Spinal cord (tissue), 10 donors: ENCODE results near the gene GLRA1. TPM values are rescaled to one million over a fixed set of nuclear protein-coding genes. Genes with fewer than 3 reads are reported as not detected.
A peak's percentile ranks its signal among the peaks of the same experiment; 100 is the strongest.

Experiments used
- DNase-seq, 6 donors: peaks; one replicate each; pipeline versions ENCODE4 v3.0.0 to v3.0.0-alpha.2; 2013 to 2015; ENCODE audit warnings: low spot score in 6 of 6, low read depth in 4 of 6
- H3K27ac ChIP-seq: one replicate; pipeline ENCODE4 v1.5.1; 2013; ENCODE audit warnings: low read depth, low read length, control low read depth
- H3K27me3 ChIP-seq: one replicate; pipeline ENCODE4 v1.6.1; 2013; ENCODE audit warnings: low read length; ENCODE audit not compliant: control insufficient read depth, insufficient read depth
- H3K36me3 ChIP-seq: one replicate; pipeline ENCODE4 v1.6.1; 2013; ENCODE audit warnings: low read length; ENCODE audit not compliant: control insufficient read depth, insufficient read depth
- H3K4me1 ChIP-seq: one replicate; pipeline ENCODE4 v1.6.1; 2013; ENCODE audit warnings: low read length; ENCODE audit not compliant: control insufficient read depth, insufficient read depth
- H3K4me3 ChIP-seq: one replicate; pipeline ENCODE4 v1.5.1; 2013; ENCODE audit warnings: low read depth, low read length, control low read depth
- H3K9me3 ChIP-seq: one replicate; pipeline ENCODE4 v1.6.1; 2013; ENCODE audit warnings: low read length; ENCODE audit not compliant: control insufficient read depth, insufficient read depth
- WGBS: methylation state at CpG from one replicate; pipeline ENCODE4 v1.1.5; 2013; ENCODE audit warnings: missing lambda C conversion rate; ENCODE audit not compliant: insufficient coverage; 5-methylcytosine and 5-hydroxymethylcytosine counted together
- polyA plus RNA-seq, 2 donors: library from polyadenylated mRNA; unstranded; fragments of 120-200 nt; gene quantifications; one replicate each; pipeline ENCODE4 v1.2.1, GENCODE V29; 2013; ENCODE audit not compliant: insufficient read length in 2 of 2
- total RNA-seq, 2 donors: library from RNA; depleted of rRNA in 1 of 2; stranded (reverse); fragments of 120-200 nt in 1 of 2; fragments of >200 nt in 1 of 2; gene quantifications; one replicate each; pipeline versions ENCODE4 v1.2.3 to v1.2.4, GENCODE V29; 2013 to 2014
- donor health status: healthy.

Gene GLRA1
- total and polyA plus RNA-seq, 4 donors: 5.1 to 39.1 (median 9.8) TPM

GRCh38 chr5:151904127-151904526 lies 20.5 kb downstream of the GLRA1 start:
- H3K36me3 ChIP-seq: no peaks in the 10 kb centered on the region
- H3K4me1 ChIP-seq: peaks cover 5% of the 10 kb centered on the region
- DNase-seq: no peak
- 59% methylated on average over 4 of the region's 6 CpGs for WGBS
- H3K27ac ChIP-seq: no peak overlapping the region
- H3K4me3 ChIP-seq: no peak overlapping the region
- H3K27me3 ChIP-seq: no peaks in the 10 kb centered on the region
- H3K9me3 ChIP-seq: no peaks in the 10 kb centered on the region

GRCh38 chr5:151903243-151903653 lies 21.4 kb downstream of the GLRA1 start:
- Histone ChIP-seq H3K4me3 (no peak overlapping the region), H3K4me1 (peaks cover 5% of the 10 kb centered on the region), H3K9me3 (no peaks in the 10 kb centered on the region), H3K27ac (no peak overlapping the region), H3K36me3 (no peaks in the 10 kb centered on the region), H3K27me3 (no peaks in the 10 kb centered on the region)
- WGBS: no CpG with 5 or more reads among the region's 2 CpGs
- DNase-seq: peak in 1 of 6 donors; percentile 72

DNA sequence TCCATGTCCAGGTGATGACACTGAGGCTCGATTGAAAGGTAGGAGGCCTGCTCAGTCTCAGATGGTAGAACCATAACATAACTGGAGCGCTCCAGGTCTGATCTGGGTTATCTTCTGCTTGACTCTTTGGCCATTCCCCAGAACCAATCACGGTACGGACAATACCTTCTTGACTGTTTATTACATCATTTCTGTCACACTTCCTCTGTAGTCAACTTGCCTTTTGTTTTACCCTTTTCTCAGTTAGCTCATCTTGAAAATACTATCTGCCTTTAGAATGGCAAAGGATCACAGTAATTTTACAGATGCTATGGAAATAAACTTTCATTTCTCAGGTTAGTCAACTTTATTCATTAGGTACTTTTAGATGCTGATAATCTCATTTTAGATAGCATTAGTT lies 22.4 kb downstream of the GLRA1 start:
- no peak overlapping the region for H3K27ac ChIP-seq
- H3K4me3 ChIP-seq: no peak overlapping the region
- H3K9me3 ChIP-seq: no peaks in the 10 kb centered on the region
- no peaks in the 10 kb centered on the region for H3K27me3 ChIP-seq
- WGBS: 88% methylated on average over 3 of the region's 4 CpGs
- peaks cover 5% of the 10 kb centered on the region for H3K4me1 ChIP-seq
- DNase-seq: no peak
- no peaks in the 10 kb centered on the region for H3K36me3 ChIP-seq

DNA sequence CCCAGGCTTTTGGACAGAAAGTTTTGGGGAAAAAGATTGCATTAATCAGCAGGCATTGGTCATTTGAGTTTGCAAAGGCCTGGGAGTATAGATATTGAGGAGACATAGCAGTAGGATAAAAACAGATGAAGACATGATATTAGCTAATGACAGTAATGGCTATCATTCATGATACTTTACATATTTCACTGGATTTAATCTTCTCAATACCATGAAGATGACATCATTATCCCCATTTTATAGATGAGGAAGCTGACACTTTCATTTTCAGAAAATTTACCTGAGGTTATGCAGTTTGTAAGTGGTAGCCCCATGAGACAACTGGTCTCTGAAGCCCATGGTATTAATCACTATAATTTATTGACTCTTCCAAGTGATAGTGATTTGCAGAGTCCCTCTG lies 23.0 kb downstream of the GLRA1 start:
- no peaks in the 10 kb centered on the region for H3K36me3 ChIP-seq
- no peaks in the 10 kb centered on the region for H3K27me3 ChIP-seq

GRCh38 chr5:151900891-151901290 lies 23.8 kb downstream of the GLRA1 start:
- Histone ChIP-seq H3K27me3 (no peaks in the 10 kb centered on the region), H3K36me3 (no peaks in the 10 kb centered on the region), H3K9me3 (no peaks in the 10 kb centered on the region), H3K4me1 (peaks cover 7% of the 10 kb centered on the region), H3K27ac (no peak overlapping the region), H3K4me3 (no peak overlapping the region)
- WGBS: no CpG with 5 or more reads among the region's 3 CpGs
- DNase-seq: no peak

More for the DNA sequence above, 23.0 kb downstream of the GLRA1 start:
- Histone ChIP-seq H3K27ac (no peak overlapping the region), H3K4me3 (no peak overlapping the region), H3K9me3 (no peaks in the 10 kb centered on the region), H3K4me1 (peaks cover 5% of the 10 kb centered on the region)
- DNase-seq: no peak

DNA sequence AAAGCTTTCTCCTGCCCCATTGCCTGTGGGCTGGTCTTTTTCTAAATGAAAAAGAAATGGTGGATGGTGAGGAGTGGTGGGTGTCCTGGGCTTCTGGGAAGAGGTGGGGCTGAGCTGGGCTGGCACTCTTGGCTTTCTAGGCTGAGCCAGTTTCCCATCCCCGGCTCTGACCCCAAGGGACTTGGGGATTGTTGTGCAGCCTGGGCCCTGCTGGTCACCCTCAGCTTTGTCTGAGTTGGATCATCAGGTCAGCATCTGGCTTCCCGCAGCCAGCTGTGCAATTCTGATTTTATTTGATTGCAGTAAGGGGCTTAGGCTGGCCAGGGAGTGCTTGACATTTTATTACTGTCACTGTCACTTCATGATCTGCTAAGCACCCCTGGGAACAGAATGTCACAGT lies 25.3 kb downstream of the GLRA1 start:
- Histone ChIP-seq H3K27ac (no peak overlapping the region), H3K4me1 (peaks cover 12% of the 10 kb centered on the region), H3K27me3 (no peaks in the 10 kb centered on the region), H3K9me3 (no peaks in the 10 kb centered on the region), H3K36me3 (no peaks in the 10 kb centered on the region), H3K4me3 (no peak overlapping the region)
- no peak for DNase-seq
- 43% methylated on average over 2 of the region's 2 CpGs for whole genome bisulfite sequencing

GRCh38 chr5:151897896-151898295 lies 26.8 kb downstream of the GLRA1 start:
- no peaks in the 10 kb centered on the region for H3K36me3 ChIP-seq
- peaks cover 12% of the 10 kb centered on the region for H3K4me1 ChIP-seq
- WGBS: no CpG with 5 or more reads among the region's 1 CpG
- no peaks in the 10 kb centered on the region for H3K27me3 ChIP-seq
- H3K4me3 ChIP-seq: no peak overlapping the region
- H3K27ac ChIP-seq: no peak overlapping the region
- H3K9me3 ChIP-seq: no peaks in the 10 kb centered on the region
- DNase-seq: no peak

DNA sequence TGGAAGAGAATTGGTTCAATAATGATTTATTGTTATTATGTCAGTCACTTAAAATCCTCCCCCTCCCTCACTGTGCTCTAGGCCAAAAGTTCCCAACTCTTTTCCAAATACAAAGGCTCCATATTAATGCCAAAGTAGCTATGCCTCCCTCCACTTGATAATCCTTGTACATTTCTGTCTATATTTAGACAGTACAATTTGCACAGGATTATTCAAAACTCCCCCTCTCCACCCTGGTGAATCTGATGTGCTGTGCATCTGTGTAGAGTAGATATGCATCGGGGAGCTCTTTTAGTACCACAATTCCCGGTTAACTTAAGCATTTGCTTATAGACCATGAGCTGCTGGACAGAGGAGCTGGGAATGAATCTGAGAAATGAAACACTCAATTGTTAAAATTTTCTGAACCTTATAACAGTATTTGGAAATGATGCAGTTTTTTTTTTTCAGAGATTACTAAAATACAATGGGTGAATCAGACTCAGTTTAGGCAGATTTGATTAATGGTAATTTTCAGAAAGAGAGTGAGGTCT lies 27.6 kb downstream of the GLRA1 start:
- no CpG with 5 or more reads among the region's 2 CpGs for WGBS
- H3K27me3 ChIP-seq: no peaks in the 10 kb centered on the region
- peaks cover 12% of the 10 kb centered on the region for H3K4me1 ChIP-seq
- H3K27ac ChIP-seq: no peak overlapping the region
- H3K36me3 ChIP-seq: no peaks in the 10 kb centered on the region
- DNase-seq: no peak
- H3K4me3 ChIP-seq: no peak overlapping the region
- no peaks in the 10 kb centered on the region for H3K9me3 ChIP-seq

DNA sequence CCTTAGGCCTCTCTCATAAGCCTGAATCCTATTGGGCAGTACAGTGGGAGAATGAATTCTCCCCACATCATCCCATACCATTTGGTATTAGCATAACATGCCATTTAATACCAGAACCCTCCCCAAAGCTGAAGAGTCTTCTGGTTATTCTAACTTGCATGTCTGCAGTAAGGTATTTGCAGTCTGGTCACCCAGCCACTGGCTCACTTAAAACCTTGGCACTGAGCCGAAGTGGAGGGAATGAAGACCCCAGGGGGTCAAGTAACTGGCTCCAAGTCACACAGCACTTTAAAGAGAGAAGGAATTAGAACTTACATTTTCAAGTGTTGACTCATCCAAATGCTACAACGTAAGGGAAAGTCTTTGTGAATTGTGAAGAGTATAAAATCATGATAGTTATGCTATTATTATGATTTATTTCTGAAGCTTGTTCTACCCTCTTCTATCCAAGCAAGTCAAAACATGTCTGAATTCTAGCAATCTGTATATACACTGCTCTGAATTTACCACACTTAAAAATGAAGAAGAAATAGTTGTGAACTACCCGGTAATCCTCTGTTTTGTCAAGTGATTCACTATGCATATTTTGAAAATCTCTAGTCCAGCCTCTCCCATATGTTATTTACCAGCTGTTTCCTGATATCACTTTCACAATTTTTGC lies 28.5 kb downstream of the GLRA1 start:
- H3K4me3 ChIP-seq: no peak overlapping the region
- no peaks in the 10 kb centered on the region for H3K27me3 ChIP-seq
- no peaks in the 10 kb centered on the region for H3K36me3 ChIP-seq
- WGBS: no CpG with 5 or more reads among the region's 3 CpGs
- H3K4me1 ChIP-seq: peaks cover 12% of the 10 kb centered on the region
- DNase-seq: peak in 3 of 6 donors; percentile 39 to 75 (median 61)
- no peaks in the 10 kb centered on the region for H3K9me3 ChIP-seq
- peak overlapping the region; percentile 10 for H3K27ac ChIP-seq

GRCh38 chr5:151895660-151896030 lies 29.0 kb downstream of the GLRA1 start:
- DNase-seq: no peak
- Histone ChIP-seq H3K27me3 (no peaks in the 10 kb centered on the region), H3K9me3 (no peaks in the 10 kb centered on the region), H3K36me3 (no peaks in the 10 kb centered on the region), H3K4me3 (no peak overlapping the region), H3K27ac (peak overlapping the region; percentile 10), H3K4me1 (peaks cover 12% of the 10 kb centered on the region)
- no CpG with 5 or more reads among the region's 5 CpGs for WGBS
